Ascending aorta (tissue), 2 donors: ENCODE measurements around the gene MFSD11. TPM values are rescaled to one million over a fixed set of nuclear protein-coding genes. Genes with fewer than 3 reads are reported as not detected.
"Not testable (repeated sequence)": the region's sequence is repeated elsewhere in the genome, so short reads cannot be mapped to it uniquely, and the experiment has no call there.

Experiments used
- DNase-seq, 2 donors: peaks; one replicate each; pipeline ENCODE4 v3.0.0-alpha.2; 2019; ENCODE audit warnings: low spot score in 2 of 2
- H3K27ac ChIP-seq, 2 donors: fragments of 200-600 bp; sonication (generic); one replicate each; pipeline ENCODE4 v1.5.1; 2016 to 2017; ENCODE audit warnings: mild to moderate bottlenecking in 1 of 2
- H3K27me3 ChIP-seq: fragments of 200-600 bp; sonication (generic); one replicate; pipeline ENCODE4 v1.5.1; 2017
- H3K36me3 ChIP-seq, 2 donors: fragments of 200-600 bp; sonication (generic); one replicate each; pipeline ENCODE4 v1.5.1; 2016
- H3K4me1 ChIP-seq, 2 donors: fragments of 200-600 bp; sonication (generic); one replicate each; pipeline ENCODE4 v1.5.1; 2016 to 2017; ENCODE audit warnings: mild to moderate bottlenecking in 1 of 2
- H3K4me3 ChIP-seq, 2 donors: fragments of 200-600 bp; sonication (generic); one replicate each; pipeline ENCODE4 v1.5.1; 2016 to 2017; ENCODE audit warnings: mild to moderate bottlenecking in 1 of 2
- H3K9me3 ChIP-seq, 2 donors: fragments of 200-600 bp; sonication (generic); one replicate each; pipeline ENCODE4 v1.5.1; 2016
- intact Hi-C: fragments of 100-400 bp; cut with DNase I; formaldehyde crosslinking; loops from one replicate; pipeline ENCODE4 v1.15.1; 2023
- total RNA-seq: library from RNA; depleted of rRNA; stranded (reverse); fragments of >200 nt; gene quantifications from one replicate; pipeline ENCODE4 v1.1.0, GENCODE V29; 2016
- TF ChIP-seq, protein P1 (sequence below), 3 experiments: fragments of 200-600 bp in 2 of 3; fragments of 450-650 bp in 1 of 3; sonication (generic) in 2 of 3; IDR thresholded peaks; one replicate each; pipeline ENCODE4 v1.5.1; 2016 to 2019; ENCODE audit warnings: antibody characterized with exemption in 3 of 3, mild to moderate bottlenecking in 1 of 3, moderate library complexity in 1 of 3

The MFSD11 gene
- total RNA-seq, 1 donor from 2014 or later = 13.4 TPM

- H3K4me3 ChIP-seq = no peak overlapping the region
- DNase-seq = no peak
- TF ChIP-seq, protein P1, sequence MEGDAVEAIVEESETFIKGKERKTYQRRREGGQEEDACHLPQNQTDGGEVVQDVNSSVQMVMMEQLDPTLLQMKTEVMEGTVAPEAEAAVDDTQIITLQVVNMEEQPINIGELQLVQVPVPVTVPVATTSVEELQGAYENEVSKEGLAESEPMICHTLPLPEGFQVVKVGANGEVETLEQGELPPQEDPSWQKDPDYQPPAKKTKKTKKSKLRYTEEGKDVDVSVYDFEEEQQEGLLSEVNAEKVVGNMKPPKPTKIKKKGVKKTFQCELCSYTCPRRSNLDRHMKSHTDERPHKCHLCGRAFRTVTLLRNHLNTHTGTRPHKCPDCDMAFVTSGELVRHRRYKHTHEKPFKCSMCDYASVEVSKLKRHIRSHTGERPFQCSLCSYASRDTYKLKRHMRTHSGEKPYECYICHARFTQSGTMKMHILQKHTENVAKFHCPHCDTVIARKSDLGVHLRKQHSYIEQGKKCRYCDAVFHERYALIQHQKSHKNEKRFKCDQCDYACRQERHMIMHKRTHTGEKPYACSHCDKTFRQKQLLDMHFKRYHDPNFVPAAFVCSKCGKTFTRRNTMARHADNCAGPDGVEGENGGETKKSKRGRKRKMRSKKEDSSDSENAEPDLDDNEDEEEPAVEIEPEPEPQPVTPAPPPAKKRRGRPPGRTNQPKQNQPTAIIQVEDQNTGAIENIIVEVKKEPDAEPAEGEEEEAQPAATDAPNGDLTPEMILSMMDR (IDR thresholded peaks at IDR 0.05) = no peak
- H3K27me3 ChIP-seq = no peaks in the 10 kb centered on the region
- no peaks in the 10 kb centered on the region for H3K36me3 ChIP-seq
- H3K27ac ChIP-seq = no peak overlapping the region
- no peaks in the 10 kb centered on the region for H3K9me3 ChIP-seq
- H3K4me1 ChIP-seq = no peaks in the 10 kb centered on the region
- intact Hi-C loops = no loop called here
These were observed 58.2 kb downstream of the MFSD11 start for GRCh38 chr17:76796081-76796480.

DNA sequence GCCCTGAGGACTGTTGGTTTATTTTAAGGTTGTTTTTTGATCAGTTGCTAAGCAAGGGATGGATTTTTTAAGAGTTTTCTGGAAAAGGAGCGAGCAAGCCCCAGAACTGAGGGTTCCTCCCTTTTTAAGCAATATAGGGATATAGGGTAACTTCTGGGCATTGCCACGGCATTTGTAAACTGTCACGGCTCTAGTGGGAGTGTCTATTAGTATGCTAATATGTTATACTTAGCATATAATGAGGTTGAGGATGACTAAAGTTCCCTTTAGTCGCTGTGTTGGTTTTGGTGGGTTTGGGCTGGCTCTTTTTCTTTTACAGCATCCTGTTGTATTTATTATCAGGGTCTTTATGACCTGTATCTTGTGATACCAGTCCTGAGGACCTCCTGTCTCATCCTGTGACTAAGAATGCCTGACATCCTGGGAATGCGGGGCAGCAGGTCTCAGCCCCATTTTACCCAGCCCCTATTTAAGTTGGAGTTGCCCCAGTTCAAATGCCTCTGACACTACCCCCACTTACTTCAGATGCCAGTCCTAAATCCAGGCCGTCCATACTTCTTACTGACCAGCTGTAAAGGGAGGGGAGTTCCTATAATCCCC lies 59.4 kb downstream of the MFSD11 start:
- H3K4me1 ChIP-seq = no peaks in the 10 kb centered on the region
- TF ChIP-seq, protein P1 (IDR thresholded peaks at IDR 0.05) = no peak
- no peak for DNase-seq
- H3K27me3 ChIP-seq = no peaks in the 10 kb centered on the region
- no peaks in the 10 kb centered on the region for H3K9me3 ChIP-seq
- H3K36me3 ChIP-seq = no peaks in the 10 kb centered on the region
- no peak overlapping the region for H3K4me3 ChIP-seq
- no peak overlapping the region for H3K27ac ChIP-seq
- intact Hi-C loops = no loop called here

- intact Hi-C loops = no loop called here
- H3K4me3 ChIP-seq = no peak overlapping the region
- no peaks in the 10 kb centered on the region for H3K9me3 ChIP-seq
- no peaks in the 10 kb centered on the region for H3K36me3 ChIP-seq
- no peak for DNase-seq
- no peaks in the 10 kb centered on the region for H3K4me1 ChIP-seq
- H3K27ac ChIP-seq = no peak overlapping the region
- no peaks in the 10 kb centered on the region for H3K27me3 ChIP-seq
- TF ChIP-seq, protein P1 (IDR thresholded peaks at IDR 0.05) = no peak
These were observed 63.8 kb downstream of the MFSD11 start for GRCh38 chr17:76801706-76802105.

DNA sequence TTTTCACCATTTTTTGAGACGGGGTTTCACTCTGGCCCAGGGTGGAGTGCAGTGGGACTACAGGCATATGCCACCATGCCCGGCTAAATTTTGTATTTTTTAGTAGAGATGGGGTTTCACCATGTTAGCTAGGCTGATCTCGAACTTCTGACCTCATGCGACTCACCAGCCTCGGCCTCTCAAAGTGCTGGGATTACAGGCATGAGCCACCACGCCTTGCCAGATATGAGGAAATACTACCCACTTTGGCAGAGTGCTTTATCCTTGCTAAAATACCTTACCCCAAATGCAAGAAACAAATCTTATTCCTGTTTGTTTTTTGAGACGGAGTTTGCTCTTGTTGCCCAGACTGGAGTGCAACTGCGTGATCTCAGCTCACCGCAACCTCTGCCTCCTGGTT lies 67.4 kb downstream of the MFSD11 start:
- no peaks in the 10 kb centered on the region for H3K9me3 ChIP-seq
- no peaks in the 10 kb centered on the region for H3K4me1 ChIP-seq
- H3K4me3 ChIP-seq = no peak overlapping the region
- no peak overlapping the region for H3K27ac ChIP-seq
- intact Hi-C loops = no loop called here
- H3K27me3 ChIP-seq = no peaks in the 10 kb centered on the region
- TF ChIP-seq, protein P1 (IDR thresholded peaks at IDR 0.05) = no peak
- H3K36me3 ChIP-seq = no peaks in the 10 kb centered on the region
- DNase-seq = no peak

GRCh38 chr17:76806151-76806550 lies 68.2 kb downstream of the MFSD11 start:
- H3K27ac ChIP-seq, H3K36me3 ChIP-seq, intact Hi-C loops, H3K27me3 ChIP-seq, H3K4me3 ChIP-seq, H3K4me1 ChIP-seq, H3K9me3 ChIP-seq, DNase-seq: not testable (repeated sequence)

DNA sequence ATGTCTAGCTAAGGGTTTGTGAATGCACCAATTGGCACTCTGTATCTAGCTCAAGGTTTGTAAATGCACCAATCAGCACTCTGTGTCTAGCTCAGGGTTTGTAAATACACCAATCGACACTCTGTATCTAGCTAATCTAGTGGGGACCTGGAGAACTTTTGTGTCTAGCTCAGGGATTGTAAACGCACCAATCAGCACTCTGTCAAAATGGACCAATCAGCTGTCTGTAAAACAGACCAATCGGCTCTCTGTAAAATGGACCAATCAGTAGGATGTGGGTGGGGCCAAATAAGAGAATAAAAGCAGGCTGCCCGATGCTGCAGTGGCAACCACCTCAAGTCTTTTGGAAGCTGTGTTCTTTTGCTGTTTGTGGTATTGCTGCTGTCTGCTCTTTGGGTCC lies 68.8 kb downstream of the MFSD11 start:
- DNase-seq, intact Hi-C loops, H3K4me1 ChIP-seq: not testable (repeated sequence)

DNA sequence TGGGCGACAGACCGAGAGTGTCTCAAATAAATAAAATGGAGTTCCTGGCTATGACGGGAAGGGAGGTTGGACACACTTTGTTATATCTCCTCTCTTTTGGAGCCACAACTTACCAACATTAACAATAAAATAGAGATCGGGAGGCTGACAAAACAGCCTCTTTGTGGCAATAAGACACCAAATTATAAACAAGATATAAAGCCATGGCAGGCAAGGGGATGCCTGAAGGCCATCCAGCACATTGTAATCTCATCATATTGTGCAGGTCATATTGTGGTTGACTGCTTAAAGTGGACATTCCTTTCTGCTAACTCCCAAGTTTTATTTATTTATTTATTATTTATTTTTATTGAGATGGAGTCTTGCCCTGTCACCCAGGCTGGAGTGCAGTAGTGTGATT lies 70.4 kb downstream of the MFSD11 start:
- no peak for DNase-seq
- intact Hi-C loops = no loop called here
- Histone ChIP-seq H3K4me1 (no peaks in the 10 kb centered on the region), H3K9me3 (no peaks in the 10 kb centered on the region), H3K4me3 (no peak overlapping the region), H3K27me3 (no peaks in the 10 kb centered on the region), H3K27ac (no peak overlapping the region), H3K36me3 (no peaks in the 10 kb centered on the region)
- TF ChIP-seq, protein P1 (IDR thresholded peaks at IDR 0.05) = no peak

More for the DNA sequence above, 68.8 kb downstream of the MFSD11 start:
- not testable (repeated sequence) for H3K27ac ChIP-seq, H3K9me3 ChIP-seq, H3K27me3 ChIP-seq, H3K4me3 ChIP-seq, H3K36me3 ChIP-seq
